ENCODE measurements around the gene ANKRD33.

Gene ANKRD33

GRCh38 chr12:51910168-51910567, 22.3 kb downstream of the ANKRD33 start:
- TF ChIP-seq CTCF (IDR thresholded peaks at IDR 0.05; ENCODE audit: insufficient read depth, missing control alignments) = no peak
- FAIRE-seq (no peak), DNase-seq (ENCODE audit: insufficient read length, low spot score) (no peak)

GRCh38 chr12:51910691-51911090, 22.8 kb downstream of the ANKRD33 start:
- no peak for TF ChIP-seq CTCF (IDR thresholded peaks at IDR 0.05; ENCODE audit: insufficient read depth, missing control alignments)
- DNase-seq (ENCODE audit: insufficient read length, low spot score) (no peak), FAIRE-seq (no peak)

GRCh38 chr12:51911307-51911706, 23.4 kb downstream of the ANKRD33 start:
- TF ChIP-seq CTCF (IDR thresholded peaks at IDR 0.05; ENCODE audit: insufficient read depth, missing control alignments) = no peak
- DNase-seq (ENCODE audit: insufficient read length, low spot score) (no peak), FAIRE-seq (no peak)

- FAIRE-seq = no peak
- TF ChIP-seq CTCF (IDR thresholded peaks at IDR 0.05; ENCODE audit: insufficient read depth, missing control alignments) = no peak
- no peak for DNase-seq (ENCODE audit: insufficient read length, low spot score)
These were observed 24.1 kb downstream of the ANKRD33 start for GRCh38 chr12:51911788-51912711.

- FAIRE-seq = no peak
- no peak for DNase-seq (ENCODE audit: insufficient read length, low spot score)
- TF ChIP-seq CTCF (IDR thresholded peaks at IDR 0.05; ENCODE audit: insufficient read depth, missing control alignments) = peak; percentile 6
These were observed 25.4 kb downstream of the ANKRD33 start for GRCh38 chr12:51913071-51914033.

GRCh38 chr12:51914034-51914923, 26.4 kb downstream of the ANKRD33 start:
- no peak for FAIRE-seq
- DNase-seq (ENCODE audit: insufficient read length, low spot score) = no peak
- TF ChIP-seq CTCF (IDR thresholded peaks at IDR 0.05; ENCODE audit: insufficient read depth, missing control alignments) = no peak

All from D721Med (cell line).